HepG2 (cell line): Measurements from ENCODE around the gene PRRC2A. TPM values are rescaled to one million over a fixed set of nuclear protein-coding genes. Genes with fewer than 3 reads are reported as not detected.
A peak's percentile ranks its signal among the peaks of the same experiment; 100 is the strongest.

Experiments
- BCL6 ChIP-seq: IDR thresholded peaks from 2 replicates; pipeline ENCODE4 v1.6.1; 2016; ENCODE audit warnings: missing genetic modification reagents, missing compliant biosample characterization
- ELF1 ChIP-seq: sonication (generic); formaldehyde crosslinking; IDR thresholded peaks from 2 replicates; pipeline ENCODE4 v1.4.0; 2020; ENCODE audit warnings: missing genetic modification reagents
- ELF3 ChIP-seq: IDR thresholded peaks from 2 replicates; pipeline ENCODE4 v1.6.1; 2016; ENCODE audit warnings: missing genetic modification reagents, missing compliant biosample characterization
- GPN1 ChIP-seq: sonication (generic); formaldehyde crosslinking; IDR thresholded peaks from 2 replicates; pipeline ENCODE4 v1.5.1; 2020; ENCODE audit warnings: missing genetic modification reagents, borderline replicate concordance
- HOMEZ ChIP-seq: IDR thresholded peaks from 2 replicates; pipeline ENCODE4 v1.6.1; 2016; ENCODE audit warnings: low read depth
- HOXA5 ChIP-seq: sonication (generic); formaldehyde crosslinking; IDR thresholded peaks from 2 replicates; pipeline ENCODE4 v1.4.0; 2020; ENCODE audit warnings: missing genetic modification reagents
- MIER3 ChIP-seq: IDR thresholded peaks from 2 replicates; pipeline ENCODE4 v1.6.1; 2016; ENCODE audit warnings: missing compliant biosample characterization, borderline replicate concordance
- NR1H2 ChIP-seq: sonication (generic); formaldehyde crosslinking; IDR thresholded peaks from 2 replicates; pipeline ENCODE4 v1.8.1; 2022; ENCODE audit warnings: low read depth, missing genetic modification reagents, borderline replicate concordance
- RBAK ChIP-seq: sonication (generic); formaldehyde crosslinking; IDR thresholded peaks from 2 replicates; pipeline ENCODE4 v1.5.1; 2020; ENCODE audit warnings: mild to moderate bottlenecking, missing genetic modification reagents
- ZBED4 ChIP-seq: sonication (generic); formaldehyde crosslinking; IDR thresholded peaks from 2 replicates; pipeline ENCODE4 v1.4.0; 2020; ENCODE audit warnings: missing genetic modification reagents, borderline replicate concordance
- ZNF143 ChIP-seq: sonication (generic); formaldehyde crosslinking; IDR thresholded peaks from 2 replicates; pipeline ENCODE4 v1.4.0; 2020; ENCODE audit warnings: missing genetic modification reagents
- ZNF326 ChIP-seq: sonication (generic); formaldehyde crosslinking; IDR thresholded peaks from 2 replicates; pipeline ENCODE4 v1.4.0; 2020; ENCODE audit warnings: missing genetic modification reagents, borderline replicate concordance
- ZNF564 ChIP-seq: sonication (generic); formaldehyde crosslinking; IDR thresholded peaks from 2 replicates; pipeline ENCODE4 v1.8.1; 2023; ENCODE audit warnings: mild to moderate bottlenecking, missing genetic modification reagents
- ZNF75D ChIP-seq: sonication (generic); formaldehyde crosslinking; IDR thresholded peaks from 2 replicates; pipeline ENCODE4 v1.8.1; 2023; ENCODE audit warnings: missing genetic modification reagents, mild to moderate bottlenecking, borderline replicate concordance
- ZNF83 ChIP-seq: sonication (generic); formaldehyde crosslinking; IDR thresholded peaks from 2 replicates; pipeline ENCODE4 v1.4.0; 2020; ENCODE audit warnings: missing genetic modification reagents, mild to moderate bottlenecking, borderline replicate concordance
- polyA plus RNA-seq, 8 experiments: library from polyadenylated mRNA; depleted of rRNA in 3 of 8; stranded (reverse) in 7 of 8; unstranded in 1 of 8; fragments of >200 nt; fragmentation: Illumina TruSeq in 4 of 8; extraction: Trizol in 4 of 8; gene quantifications; 2 replicates each; pipeline versions ENCODE4 v1.2.1 to v1.2.3, GENCODE V29; 2011 to 2016; ENCODE audit warnings: low read depth in 4 of 8, missing spikeins in 1 of 8, mixed read lengths in 1 of 8; ENCODE audit not compliant: insufficient read depth in 1 of 8
- total RNA-seq, 5 experiments: library from RNA; depleted of rRNA; stranded (reverse); fragments of >200 nt; fragmentation: Illumina TruSeq; extraction: Trizol; gene quantifications; 2 replicates each; pipeline ENCODE4 v1.2.3, GENCODE V29; 2016; ENCODE audit warnings: low read depth in 1 of 5

PRRC2A gene
- total and polyA plus RNA-seq, 2 of the 13 experiments (the other 11 are each of a cell fraction or from before 2014, with no cell fraction given) = 38.9 to 47.4 TPM

DNA sequence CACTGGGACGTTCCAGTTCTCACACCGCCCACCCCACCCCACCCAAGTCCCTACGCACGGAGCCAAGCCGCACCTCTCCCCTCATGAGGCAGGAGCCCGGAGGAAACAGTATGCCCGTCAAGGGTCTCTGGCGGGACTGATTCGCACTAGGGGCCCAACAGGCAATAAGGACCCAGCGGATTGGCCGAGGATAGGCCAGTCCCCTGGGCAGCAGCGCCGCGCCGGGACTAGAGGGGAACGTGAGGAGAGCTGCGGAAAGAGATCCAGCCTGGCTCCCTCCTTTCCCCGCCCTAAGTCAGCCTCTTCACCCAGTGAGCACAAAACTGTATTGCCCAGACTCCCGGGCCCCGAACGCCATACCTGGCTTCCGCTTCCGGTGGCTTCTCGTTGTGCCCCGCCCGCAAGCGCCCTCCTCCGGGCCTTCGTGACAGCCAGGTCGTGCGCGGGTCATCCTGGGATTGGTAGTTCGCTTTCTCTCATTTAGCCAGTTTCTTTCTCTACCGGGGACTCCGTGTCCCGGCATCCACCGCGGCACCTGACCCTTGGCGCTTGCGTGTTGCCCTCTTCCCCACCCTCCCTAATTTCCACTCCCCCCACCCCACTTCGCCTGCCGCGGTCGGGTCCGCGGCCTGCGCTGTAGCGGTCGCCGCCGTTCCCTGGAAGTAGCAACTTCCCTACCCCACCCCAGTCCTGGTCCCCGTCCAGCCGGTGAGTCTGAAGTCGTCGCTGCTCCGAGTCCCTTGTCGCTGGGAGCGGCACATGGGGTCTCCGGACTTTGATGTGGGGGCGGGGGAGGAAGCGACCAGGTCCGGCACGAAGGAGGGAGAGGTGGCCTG lies 45.2 kb downstream of the PRRC2A start, which contains the start of gene CSNK2B (continued):
- TF ChIP-seq GPN1 (CRISPR knock-in tag) (peak; percentile 77; the same call in 1 of the 2 replicates), ZNF143 (CRISPR knock-in tag) (peak; percentile 98), BCL6 (CRISPR knock-in tag) (peak; percentile 38), HOMEZ (no peak; the same call in 1 of the 2 replicates), ZNF83 (0 out of 2 replicates have a peak, but pooled peaks have one; percentile 32), ELF1 (peak; percentile 93), HOXA5 (no peak), ZNF564 (CRISPR knock-in tag) (no peak), ZNF75D (no peak), MIER3 (CRISPR knock-in tag) (peak; percentile 73; the same call in 1 of the 2 replicates), ZNF326 (CRISPR knock-in tag) (no peak), NR1H2 (0 out of 2 replicates have a peak, but pooled peaks have one; percentile 41), RBAK (CRISPR knock-in tag) (peak; percentile 6; the same call in 1 of the 2 replicates), ELF3 (peak; percentile 80), ZBED4 (peak; percentile 29; the same call in 1 of the 2 replicates)
